OCI-M1 (cell line): ENCODE results near the gene CCL4.
A peak's percentile ranks its signal among the peaks of the same experiment; 100 is the strongest.

Experiments used
- DNase-seq: peaks from one replicate; lab custom pipeline; 2025; lab: John Stamatoyannopoulos, UW

The CCL4 gene

GRCh38 chr17:36144014-36144413, 40.4 kb downstream of the CCL4 start:
- peak; percentile 63 for DNase-seq

GRCh38 chr17:36144981-36145729, 41.5 kb downstream of the CCL4 start:
- DNase-seq: no peak

- no peak for DNase-seq
Observed at GRCh38 chr17:36147601-36148000, 44.0 kb downstream of the CCL4 start.

GRCh38 chr17:36148559-36149295, 45.1 kb downstream of the CCL4 start:
- DNase-seq: peak; percentile 84

GRCh38 chr17:36149296-36149820, 45.7 kb downstream of the CCL4 start:
- DNase-seq: peak; percentile 84

- no peak for DNase-seq
Observed at GRCh38 chr17:36151891-36152638, 48.4 kb downstream of the CCL4 start.

- peak; percentile 11 for DNase-seq
Observed at GRCh38 chr17:36152639-36153120, 49.1 kb downstream of the CCL4 start.

GRCh38 chr17:36153895-36154610, 50.4 kb downstream of the CCL4 start:
- no peak for DNase-seq
